Panc1 (cell line): ENCODE data around the gene INSIG2.

Source experiments
- CTCF ChIP-seq: fragments of 450-650 bp; IDR thresholded peaks from 2 replicates; pipeline ENCODE4 v1.5.1; 2017; ENCODE audit warnings: mild to moderate bottlenecking
- POLR2AphosphoS5 ChIP-seq: IDR thresholded peaks from 2 replicates; pipeline ENCODE4 v1.6.1; 2012; ENCODE audit warnings: mild to moderate bottlenecking, low read depth, low read length, moderate library complexity
- REST ChIP-seq, 2 experiments: IDR thresholded peaks; 2 replicates each; pipeline ENCODE4 v1.6.1; 2011 to 2012; ENCODE audit warnings: low read depth in 2 of 2, control low read depth in 1 of 2, low read length in 1 of 2, mild to moderate bottlenecking in 1 of 2, moderate library complexity in 1 of 2; ENCODE audit not compliant: insufficient read depth in 1 of 2

- TF ChIP-seq CTCF (no peak), POLR2AphosphoS5 (no peak), REST (IDR thresholded peaks at IDR 0.05; ENCODE audit: insufficient read depth in 1 of 2, low read depth in 2 of 2, low read length in 1 of 2) (no peak)
Observed at GRCh38 chr2:118103951-118104940, 16.0 kb downstream of the INSIG2 start.
